KG1 (cell line): ENCODE measurements around the gene C20orf204.
"Not testable (repeated sequence)": the region's sequence is repeated elsewhere in the genome, so short reads cannot be mapped to it uniquely, and the experiment has no call there.

Experiments
- DNase-seq: peaks from one replicate; lab custom pipeline; 2025; lab: John Stamatoyannopoulos, UW

Gene C20orf204

GRCh38 chr20:64084685-64085152, 48.7 kb downstream of the C20orf204 start:
- no peak for DNase-seq

GRCh38 chr20:64086801-64087200, 50.8 kb downstream of the C20orf204 start:
- no peak for DNase-seq

- DNase-seq: not testable (repeated sequence)
Observed at GRCh38 chr20:64087226-64087825, 51.3 kb downstream of the C20orf204 start.

- DNase-seq: not testable (repeated sequence)
Observed at GRCh38 chr20:64088586-64088985, 52.6 kb downstream of the C20orf204 start.
